GM11168 (cell line): Measurements from ENCODE around the gene NXPH3.

Experiments
- in situ Hi-C: fragments of 300-500 bp; cut with MboI; formaldehyde crosslinking; loops from one replicate; pipeline ENCODE4 v1.12.0; 2022; ENCODE audit warnings: low sequenced_read_pairs; ENCODE audit not compliant: unreplicated experiment

Gene NXPH3

GRCh38 chr17:49575679-49576087 lies at the start of gene NXPH3:
NXPH3 (plus strand) TSS chr17:49575871; CDS start chr17:49576220, 349 bp downstream.
- in situ Hi-C loops: no loop called here

DNA sequence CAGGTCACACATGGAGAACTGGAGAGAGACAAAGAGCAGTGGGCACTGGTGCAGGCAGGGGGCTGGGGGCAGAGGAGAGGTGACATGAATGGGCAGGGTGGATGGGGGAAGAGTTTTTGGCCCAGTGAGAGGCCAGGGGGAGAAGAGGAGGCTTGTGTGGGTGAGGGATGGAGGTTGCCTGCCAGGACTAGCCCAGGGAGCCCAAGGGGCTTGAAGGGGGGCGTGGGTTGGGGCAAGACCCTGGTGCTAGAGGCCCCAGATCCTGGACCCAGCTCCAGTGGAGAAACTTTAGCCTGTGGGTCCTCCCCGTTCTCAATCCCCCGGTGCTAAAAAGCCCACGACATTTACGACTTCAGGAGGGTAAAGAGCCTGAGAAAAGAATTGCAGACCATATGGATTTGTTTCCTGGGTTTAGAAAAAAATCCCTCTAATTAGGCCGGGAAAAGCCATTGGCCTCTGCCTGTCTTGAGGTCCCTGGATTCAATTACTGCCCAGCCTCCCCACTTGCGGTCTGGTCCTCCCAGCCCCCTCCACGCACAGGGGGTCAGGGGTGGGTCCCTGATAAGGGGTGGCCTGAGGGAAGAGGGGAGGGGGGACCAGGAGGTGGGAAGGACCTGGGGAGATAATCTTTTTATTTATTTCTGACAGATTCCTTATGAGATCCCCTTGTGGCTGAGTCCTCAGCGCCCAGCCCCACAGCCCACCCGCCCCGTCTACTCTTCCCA lies 47.6 kb upstream of the NXPH3 start:
- in situ Hi-C loops: no loop called here

DNA sequence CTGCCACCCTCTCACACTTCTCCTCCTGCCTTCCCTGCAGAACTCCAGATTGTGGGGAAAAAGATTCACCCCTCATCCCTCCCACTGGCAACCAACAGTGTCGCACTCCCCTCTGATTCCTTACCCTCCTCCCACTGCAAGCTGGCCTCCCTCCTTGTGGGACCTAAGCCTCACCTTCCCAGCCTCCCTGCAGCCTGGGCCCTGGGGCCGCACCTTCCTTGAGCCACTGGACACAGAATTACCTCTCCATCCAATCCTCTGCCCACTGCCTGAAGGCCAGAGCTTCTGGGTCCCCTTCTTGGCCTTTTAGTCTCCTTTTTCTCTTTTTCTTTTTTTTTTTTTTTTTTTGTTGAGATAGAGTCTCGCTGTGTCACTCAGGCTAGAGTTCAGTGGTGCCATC lies 46.7 kb upstream of the NXPH3 start:
- in situ Hi-C loops: no loop called here

- in situ Hi-C loops: no loop called here
These were observed 45.6 kb upstream of the NXPH3 start for GRCh38 chr17:49530118-49530517.

DNA sequence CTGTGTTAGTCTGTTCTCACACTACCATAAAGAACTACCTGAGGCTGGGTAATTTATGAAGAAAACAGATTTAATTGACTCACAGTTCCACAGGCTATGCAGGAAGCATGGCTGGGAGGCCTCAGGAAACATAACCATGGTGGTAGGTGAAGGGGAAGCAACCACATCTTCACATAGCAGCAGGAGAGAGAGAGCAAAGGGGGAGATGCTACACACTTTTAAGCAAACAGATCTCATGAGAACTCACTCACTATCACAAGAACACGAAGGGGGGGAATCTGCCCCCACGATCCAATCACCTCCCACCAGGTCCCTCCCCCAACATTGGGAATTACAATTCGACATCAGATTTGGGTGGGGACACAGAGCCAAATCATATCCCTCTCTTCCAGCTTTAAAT lies 31.8 kb upstream of the NXPH3 start:
- in situ Hi-C loops: loop anchor here (5.0 kb wide), 1 partner anchor 42 kb away; no protein-coding TSS in a partner anchor

GRCh38 chr17:49545007-49545660 lies 30.5 kb upstream of the NXPH3 start:
- in situ Hi-C loops: no loop called here

DNA sequence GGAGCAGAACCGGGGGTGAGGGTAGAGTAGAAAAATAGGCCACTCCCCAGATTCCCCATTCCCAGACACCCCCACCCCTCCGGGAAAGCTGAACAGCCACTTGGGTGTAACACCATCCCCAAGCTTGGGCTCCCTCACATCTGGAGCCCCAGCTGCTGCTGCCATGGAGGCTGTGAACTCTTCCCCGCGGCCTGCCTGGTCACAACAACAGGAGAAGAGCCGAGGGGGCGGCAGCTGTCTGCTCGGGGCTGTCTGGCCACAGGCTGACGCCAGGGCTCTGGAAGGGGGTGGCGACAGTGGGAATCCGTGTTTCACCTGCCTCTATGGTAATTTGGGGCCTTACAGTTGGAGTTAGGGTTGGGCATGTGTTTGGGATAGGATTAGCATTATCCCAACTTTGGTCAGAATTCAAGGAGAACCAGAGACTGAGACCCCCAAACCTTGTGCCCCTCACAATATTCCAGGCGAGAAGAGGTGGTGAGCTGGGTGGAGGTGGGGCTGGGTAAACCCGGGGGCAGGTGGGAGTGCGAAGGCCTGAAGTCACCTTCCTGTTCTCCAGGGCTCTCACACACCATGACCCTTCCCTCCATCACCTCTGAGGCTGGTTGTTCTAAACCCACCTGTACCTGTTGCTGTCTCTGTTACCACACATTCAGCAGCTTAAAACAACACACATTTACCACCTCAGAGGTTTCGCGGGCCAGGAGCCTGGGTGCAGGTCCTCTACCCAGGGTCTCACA lies 29.7 kb upstream of the NXPH3 start:
- in situ Hi-C loops: no loop called here

DNA sequence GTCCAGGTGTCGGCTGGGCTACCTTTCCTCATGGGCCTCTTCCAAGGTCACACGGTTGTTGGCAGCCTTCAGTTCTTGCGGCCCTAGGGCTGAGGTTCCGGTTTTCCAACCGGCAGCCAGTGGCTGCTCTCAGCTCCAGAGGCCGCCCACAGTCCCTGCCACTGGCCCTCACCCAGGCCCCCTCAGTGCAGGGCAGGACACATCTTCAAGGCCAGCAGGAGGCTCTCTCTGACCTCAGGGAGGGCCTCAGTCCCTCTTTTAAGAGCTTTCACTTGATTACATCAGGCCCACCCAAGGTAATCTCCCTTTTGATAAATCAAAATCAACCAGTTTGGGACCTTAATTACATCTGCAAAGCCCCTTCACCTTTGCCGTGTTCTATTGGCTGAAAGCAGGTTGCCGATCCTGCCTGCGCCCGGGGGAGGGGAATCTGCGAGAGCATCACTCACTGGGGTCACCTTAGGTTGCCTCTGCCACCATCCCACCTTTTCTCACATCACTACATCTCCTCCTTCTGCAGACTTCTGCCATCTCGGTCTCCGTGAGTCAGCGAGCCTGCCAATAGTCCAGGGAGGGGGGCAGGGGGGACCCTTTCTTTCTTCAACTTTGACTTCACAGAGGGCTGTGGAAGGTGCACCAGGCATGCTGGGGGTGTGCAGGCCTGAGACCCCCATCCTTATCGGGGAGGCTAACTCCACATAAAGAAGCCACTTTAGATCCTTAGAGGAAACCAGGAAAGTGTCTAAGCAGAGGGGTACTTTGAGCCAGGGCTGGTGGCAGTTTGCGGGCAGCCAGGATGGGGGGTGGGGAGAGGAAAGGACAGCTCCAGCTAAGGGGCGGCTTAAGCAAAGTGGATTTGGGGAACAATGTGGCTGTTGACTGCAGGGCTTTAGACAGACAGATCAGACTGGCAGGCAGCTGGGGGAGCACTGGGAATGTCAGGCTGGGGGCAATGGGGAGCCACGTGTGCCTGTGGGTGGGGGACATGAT lies 28.8 kb upstream of the NXPH3 start:
- in situ Hi-C loops: no loop called here

GRCh38 chr17:49547566-49547965 lies 28.1 kb upstream of the NXPH3 start:
- in situ Hi-C loops: no loop called here

DNA sequence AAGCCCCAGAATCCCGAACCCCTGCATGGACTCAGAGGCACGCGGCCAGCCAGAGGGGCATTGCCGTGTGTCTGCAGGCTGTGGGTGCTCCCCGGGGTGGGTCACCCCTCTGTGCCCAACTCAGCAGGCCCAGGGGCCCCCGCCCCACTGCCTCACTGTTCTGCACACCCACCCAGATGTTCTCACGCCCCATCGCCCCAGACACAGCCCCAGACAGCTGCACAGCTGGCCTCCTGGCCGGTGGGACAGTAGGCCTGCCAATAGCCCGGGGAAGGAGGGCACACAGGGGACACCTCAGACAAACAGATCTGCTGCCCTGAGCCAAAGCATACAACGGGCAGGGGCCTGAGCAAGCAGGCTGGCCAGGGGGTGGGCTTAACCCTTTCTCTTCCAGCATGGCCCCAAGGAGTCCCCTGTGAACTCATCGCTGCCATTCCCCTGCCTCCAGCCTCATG lies 27.6 kb upstream of the NXPH3 start:
- in situ Hi-C loops: no loop called here

DNA sequence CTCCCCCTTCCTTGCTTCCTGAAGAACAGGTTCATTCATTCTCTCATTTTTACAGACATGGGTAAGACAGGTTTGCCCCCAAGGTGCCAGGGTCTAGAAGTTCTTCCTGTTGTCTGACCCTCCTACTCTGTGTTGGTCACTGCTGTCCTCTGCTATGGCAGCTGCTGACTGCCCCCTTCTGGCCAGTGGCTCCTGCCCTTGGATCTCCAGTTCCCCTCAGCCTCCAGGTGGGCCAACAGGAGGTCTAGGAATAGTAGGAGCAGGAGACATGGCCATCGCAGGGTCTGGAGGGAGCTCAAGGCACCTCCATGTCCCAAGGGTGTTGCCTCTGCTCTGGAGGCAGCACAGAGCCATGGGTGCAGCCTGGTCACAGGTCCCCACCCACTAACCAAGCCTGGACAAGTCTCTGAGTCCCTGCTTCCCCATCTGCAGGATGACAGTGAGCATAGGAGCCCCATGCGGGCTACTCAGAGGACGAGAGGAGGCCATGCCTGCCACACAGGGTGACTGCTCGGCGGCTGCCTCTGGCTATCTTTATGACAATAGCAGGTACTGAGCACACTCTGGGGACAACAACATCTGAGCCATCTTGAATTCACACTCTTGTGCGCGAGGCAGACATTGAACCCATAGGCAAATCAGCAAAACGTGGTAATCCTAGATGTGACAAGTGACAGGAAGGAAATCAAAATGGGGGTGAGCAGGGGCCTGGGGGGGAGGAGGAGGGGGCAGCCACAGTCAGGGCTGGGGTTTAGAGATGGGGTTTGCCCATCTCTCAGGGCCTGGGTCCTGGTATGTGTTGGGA lies 27.0 kb upstream of the NXPH3 start:
- in situ Hi-C loops: no loop called here

DNA sequence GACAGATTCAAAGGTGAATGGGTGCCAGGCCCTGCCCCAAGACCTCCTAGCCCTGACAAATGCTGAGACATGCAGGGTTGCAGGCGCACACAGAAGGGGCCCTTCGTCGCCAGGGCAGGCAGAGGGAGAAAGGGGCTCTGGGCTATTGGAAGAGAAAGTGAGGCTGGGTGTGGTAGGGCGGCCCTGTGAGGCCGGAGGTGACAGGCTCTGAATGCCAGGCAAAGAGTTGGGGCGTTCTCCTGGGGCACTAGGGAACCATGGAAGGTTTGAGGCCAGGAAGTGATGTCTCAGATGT lies 26.4 kb upstream of the NXPH3 start:
- in situ Hi-C loops: no loop called here

DNA sequence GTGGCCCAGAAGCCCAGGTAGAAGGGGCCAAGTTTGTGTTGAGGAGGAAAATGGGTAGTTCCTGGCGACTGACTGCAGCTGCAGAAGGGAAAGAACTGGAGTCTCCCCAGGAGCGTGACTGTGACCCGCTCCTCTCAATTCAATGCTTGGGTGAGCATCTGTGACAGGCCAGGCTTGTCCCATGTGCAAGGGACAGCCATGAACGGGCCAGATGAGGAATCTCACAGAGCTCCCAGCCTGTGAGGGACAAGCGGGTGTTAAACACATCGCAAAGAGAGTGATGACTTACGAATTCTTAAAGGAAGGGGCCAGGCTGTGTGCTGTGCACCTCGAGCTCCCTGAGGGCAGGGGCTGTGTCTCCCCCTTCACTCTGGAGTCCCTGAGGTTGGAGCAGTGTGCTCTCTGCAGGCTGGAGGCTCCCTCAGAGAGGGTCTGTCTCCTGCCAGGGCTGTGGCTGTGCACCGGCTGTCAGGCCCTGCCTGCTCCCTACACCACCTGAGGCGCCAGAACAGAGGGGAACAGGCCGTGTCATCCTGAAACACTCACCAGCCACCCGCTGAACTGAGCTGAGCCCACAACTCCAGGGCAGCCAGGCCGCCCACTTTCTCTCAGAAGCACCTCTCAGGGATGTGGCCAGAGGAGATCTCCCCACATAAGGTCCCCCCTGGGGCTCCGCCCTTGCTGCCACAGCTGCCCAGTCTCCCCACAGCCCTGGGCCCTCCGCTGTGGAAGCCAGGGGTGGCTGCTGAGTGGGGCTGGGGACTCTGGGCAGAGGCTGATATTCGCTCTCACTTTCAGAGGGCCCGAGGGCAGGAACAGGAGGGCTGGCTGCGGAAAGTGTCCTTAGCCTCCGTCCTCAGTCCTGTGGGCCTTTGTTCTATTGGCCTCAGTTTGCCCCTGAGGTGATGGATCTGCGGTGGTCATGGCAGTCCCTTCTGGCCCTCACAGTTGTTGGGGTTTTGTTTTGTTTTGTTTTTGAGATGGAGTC lies 25.7 kb upstream of the NXPH3 start:
- in situ Hi-C loops: loop anchor here (25.0 kb wide), 1 partner anchor 437 kb away; the partner anchor contains the start of gene DLX3

- in situ Hi-C loops: loop anchor here (25.0 kb wide), 1 partner anchor 437 kb away; the partner anchor contains the start of gene DLX3
These were observed 24.9 kb upstream of the NXPH3 start for GRCh38 chr17:49550764-49551163.

DNA sequence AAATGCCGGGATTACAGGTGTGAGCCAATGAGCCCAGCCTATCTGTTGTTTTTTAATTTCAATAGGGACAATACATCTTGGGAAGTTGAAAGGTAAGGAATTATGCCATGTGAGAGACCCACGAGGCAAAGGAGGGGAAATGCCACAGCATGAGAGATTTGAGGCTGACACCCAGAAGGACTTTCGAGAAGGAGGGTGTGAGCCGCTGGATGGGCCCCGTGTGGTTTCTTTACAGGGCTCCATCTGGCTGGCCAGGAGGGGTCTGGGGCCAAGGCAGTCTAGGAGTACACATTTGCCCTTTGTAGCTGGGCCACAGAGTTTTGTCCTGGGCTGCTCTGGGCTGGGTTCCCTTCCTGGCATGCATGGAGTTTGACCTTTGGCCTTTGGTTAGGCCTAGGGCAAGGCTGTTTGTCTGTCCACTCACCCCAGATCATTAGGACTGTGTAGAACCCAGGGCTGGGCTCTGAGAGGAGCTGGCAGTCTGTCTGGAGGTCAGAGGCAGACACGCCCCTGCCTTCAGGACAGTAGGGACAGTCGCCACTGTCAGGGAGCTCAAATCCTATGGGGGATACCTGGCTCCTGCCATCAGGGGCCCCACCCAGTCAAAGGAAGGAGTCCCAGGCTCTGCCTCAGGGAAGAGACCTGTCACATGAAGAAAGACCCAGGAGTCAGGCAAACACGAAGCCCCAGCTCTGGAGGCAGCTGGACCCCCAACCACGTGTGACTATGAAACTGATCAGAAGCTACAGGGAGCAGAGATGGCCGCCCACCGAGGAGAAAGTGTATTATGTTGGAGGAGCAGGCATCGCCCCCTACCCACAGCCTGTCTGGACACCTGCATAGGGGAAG lies 24.2 kb upstream of the NXPH3 start:
- in situ Hi-C loops: loop anchor here (25.0 kb wide), 1 partner anchor 436 kb away; the partner anchor contains the start of gene DLX3

DNA sequence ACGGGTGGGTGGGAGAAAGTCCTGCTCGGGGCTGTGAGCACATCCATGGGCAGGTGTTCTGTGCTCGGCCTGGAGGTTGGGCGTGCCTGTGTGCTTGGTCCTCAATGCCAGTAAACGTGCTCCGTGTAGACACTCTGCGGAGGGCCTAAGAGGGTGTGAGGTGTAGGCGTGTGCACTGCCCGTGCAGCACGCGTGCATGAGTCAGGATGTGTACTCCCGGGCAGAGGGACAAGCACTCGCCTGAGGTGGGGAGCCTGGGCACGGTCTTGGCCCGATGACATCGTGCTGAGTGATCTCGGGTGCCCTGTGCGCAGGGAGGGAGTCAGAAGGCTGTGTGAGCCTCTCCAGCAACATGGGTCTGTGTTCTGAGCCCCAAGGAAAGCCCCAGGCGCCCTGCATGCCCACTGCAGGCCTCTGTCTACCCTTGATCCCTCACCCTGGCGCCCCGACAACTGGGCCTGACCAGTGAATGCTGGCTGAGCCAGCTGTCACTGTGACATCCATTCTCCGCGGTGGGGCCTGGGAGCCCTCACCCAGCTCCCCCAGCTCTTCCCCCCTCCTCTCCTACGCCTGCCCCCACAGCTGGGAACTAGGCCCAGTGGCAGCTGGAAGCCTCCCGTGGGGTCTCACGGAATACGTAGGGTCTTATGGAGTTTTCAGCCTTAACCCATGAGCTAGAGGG lies 23.5 kb upstream of the NXPH3 start:
- in situ Hi-C loops: loop anchor here (25.0 kb wide), 1 partner anchor 435 kb away; the partner anchor contains the start of gene DLX3
